H1 (cell line): ENCODE measurements around the gene CHST11. TPM values are rescaled to one million over a fixed set of nuclear protein-coding genes. Genes with fewer than 3 reads are reported as not detected.

Experiments used
- CTCF ChIA-PET: fragments of 300-600 bp; sonication (Branson Sonifier 250); formaldehyde crosslinking; loops from one replicate; lab custom pipeline; 2021; ENCODE audit not compliant: partially characterized antibody; lab: Charles Lee
- POLR2A ChIA-PET: fragments of 300-600 bp; sonication (Branson Sonifier 250); formaldehyde crosslinking; loops from one replicate; lab custom pipeline; 2021; ENCODE audit warnings: inconsistent platforms; ENCODE audit not compliant: partially characterized antibody; lab: Charles Lee
- DNase-seq, 2 experiments: peaks; one replicate each; pipeline versions ENCODE4 v3.0.0 to v3.0.0-alpha.2; 2010 to 2022; ENCODE audit warnings: low spot score in 2 of 2, low read depth in 1 of 2, mixed read lengths in 1 of 2
- FAIRE-seq: peaks from 2 replicates; lab custom pipeline; 2011; peaks lifted over from hg19 to GRCh38; lab: Jason Lieb, UNC
- H2AFZ ChIP-seq: 2 replicates; pipeline ENCODE4 v1.8.1; 2012; ENCODE audit warnings: low read length, inconsistent platforms
- H2AK5ac ChIP-seq: 2 replicates; pipeline ENCODE4 v1.6.1; 2013; ENCODE audit warnings: low read depth, low read length
- H2BK120ac ChIP-seq: replicated peaks from 2 replicates; pipeline ENCODE3; 2013; ENCODE audit warnings: low read depth, low read length, inconsistent platforms
- H2BK12ac ChIP-seq: 2 replicates; pipeline ENCODE4 v1.6.1; 2013; ENCODE audit warnings: low read depth, low read length
- H2BK15ac ChIP-seq: 2 replicates; pipeline ENCODE4 v1.6.1; 2013; ENCODE audit warnings: low read length
- H2BK20ac ChIP-seq: 2 replicates; pipeline ENCODE4 v1.6.1; 2013; ENCODE audit warnings: low read length
- H2BK5ac ChIP-seq: 2 replicates; pipeline ENCODE4 v1.6.1; 2013; ENCODE audit warnings: low read depth, low read length
- H3K14ac ChIP-seq: 2 replicates; pipeline ENCODE4 v1.6.1; 2013; ENCODE audit warnings: inconsistent platforms; ENCODE audit not compliant: insufficient read length
- H3K18ac ChIP-seq: 2 replicates; pipeline ENCODE4 v1.6.1; 2013; ENCODE audit warnings: low read length; ENCODE audit errors: extremely low read depth
- H3K23ac ChIP-seq: 2 replicates; pipeline ENCODE4 v1.6.1; 2013; ENCODE audit warnings: inconsistent platforms; ENCODE audit not compliant: insufficient read length
- H3K23me2 ChIP-seq: 2 replicates; pipeline ENCODE4 v1.6.1; 2013; ENCODE audit warnings: low read depth, low read length
- H3K27ac ChIP-seq: 2 replicates; pipeline ENCODE4 v1.6.1; 2011; ENCODE audit warnings: low read depth, low read length, inconsistent platforms
- H3K27me3 ChIP-seq, 4 experiments: replicated peaks in 1 of 4; 1 replicate in 1 of 4; 2 replicates in 3 of 4; pipeline versions ENCODE4 v1.6.1 to v1.8.1; 2011 to 2013; ENCODE audit warnings: low read length in 3 of 4, mild to moderate bottlenecking in 3 of 4, inconsistent platforms in 2 of 4, mixed read lengths in 2 of 4, moderate library complexity in 1 of 4; ENCODE audit not compliant: control insufficient read depth in 3 of 4, insufficient read depth in 3 of 4; ENCODE audit errors: extremely low read depth in 1 of 4
- H3K36me3 ChIP-seq, 4 experiments: 2 replicates each; pipeline versions ENCODE4 v1.6.1 to v1.8.1; 2011 to 2013; ENCODE audit warnings: mild to moderate bottlenecking in 4 of 4, low read length in 3 of 4, moderate library complexity in 2 of 4, control low read depth in 1 of 4, inconsistent platforms in 1 of 4; ENCODE audit not compliant: insufficient read depth in 4 of 4, control insufficient read depth in 2 of 4
- H3K4ac ChIP-seq: replicated peaks from 2 replicates; pipeline ENCODE3; 2013; ENCODE audit warnings: low read length, low read depth, mixed read lengths, inconsistent platforms; ENCODE audit not compliant: insufficient read length
- H3K4me1 ChIP-seq, 4 experiments: replicated peaks in 1 of 4; 1 replicate in 1 of 4; 2 replicates in 3 of 4; pipeline versions ENCODE4 v1.6.1 to v1.8.1; 2011 to 2013; ENCODE audit warnings: low read length in 3 of 4, inconsistent platforms in 2 of 4, mixed read lengths in 1 of 4; ENCODE audit not compliant: insufficient read depth in 4 of 4, control insufficient read depth in 3 of 4
- H3K4me2 ChIP-seq, 2 experiments: 2 replicates each; pipeline versions ENCODE4 v1.6.1 to v1.8.1; 2011 to 2013; ENCODE audit warnings: low read depth in 2 of 2, low read length in 2 of 2, control low read depth in 1 of 2, inconsistent platforms in 1 of 2, mild to moderate bottlenecking in 1 of 2; ENCODE audit not compliant: insufficient read depth in 1 of 2
- H3K4me3 ChIP-seq, 4 experiments: fragments of 200-600, 300-600 bp in 1 of 4; sonication (generic), shearing (Covaris generic), sonication (Bioruptor Twin) in 1 of 4; 2 replicates each; pipeline versions ENCODE4 v1.5.1 to v1.8.1; 2011 to 2016; ENCODE audit warnings: low read length in 4 of 4, low read depth in 3 of 4, control low read depth in 2 of 4, inconsistent platforms in 2 of 4, mild to moderate bottlenecking in 2 of 4, mixed read lengths in 1 of 4, moderate library complexity in 1 of 4; ENCODE audit not compliant: insufficient read depth in 2 of 4; ENCODE audit errors: extremely low read depth in 1 of 4
- H3K56ac ChIP-seq: replicated peaks from 2 replicates; pipeline ENCODE3; 2013; ENCODE audit warnings: low read depth, mild to moderate bottlenecking, mixed read lengths, low read length, inconsistent platforms; ENCODE audit not compliant: insufficient read length
- H3K79me1 ChIP-seq: 2 replicates; pipeline ENCODE4 v1.6.1; 2013; ENCODE audit warnings: low read depth, low read length, control low read depth
- H3K79me2 ChIP-seq, 2 experiments: 2 replicates each; pipeline versions ENCODE4 v1.6.1 to v1.8.1; 2012 to 2013; ENCODE audit warnings: low read length in 2 of 2, mild to moderate bottlenecking in 2 of 2, inconsistent platforms in 1 of 2; ENCODE audit not compliant: insufficient read depth in 2 of 2, control insufficient read depth in 1 of 2
- H3K9ac ChIP-seq, 4 experiments: replicated peaks in 1 of 4; 1 replicate in 1 of 4; 2 replicates in 3 of 4; pipeline versions ENCODE4 v1.6.1 to v1.8.1; 2011 to 2013; ENCODE audit warnings: low read depth in 3 of 4, low read length in 3 of 4, control low read depth in 2 of 4, mild to moderate bottlenecking in 2 of 4, moderate library complexity in 2 of 4, inconsistent platforms in 1 of 4; ENCODE audit errors: extremely low read depth in 1 of 4
- H3K9me3 ChIP-seq, 2 experiments: 2 replicates each; pipeline versions ENCODE4 v1.6.1 to v1.8.1; 2012 to 2013; ENCODE audit warnings: mild to moderate bottlenecking in 2 of 2, moderate library complexity in 2 of 2, control low read depth in 1 of 2, inconsistent platforms in 1 of 2, low read depth in 1 of 2, low read length in 1 of 2, mixed read lengths in 1 of 2; ENCODE audit not compliant: insufficient read depth in 2 of 2
- H4K20me1 ChIP-seq, 2 experiments: replicated peaks in 1 of 2; 2 replicates each; pipeline versions ENCODE3 to v1.8.1; 2011 to 2013; ENCODE audit warnings: inconsistent platforms in 2 of 2, low read length in 2 of 2, mild to moderate bottlenecking in 1 of 2; ENCODE audit not compliant: insufficient read depth in 2 of 2, control insufficient read depth in 1 of 2
- H4K5ac ChIP-seq: 2 replicates; pipeline ENCODE4 v1.6.1; 2013; ENCODE audit warnings: low read length, low read depth, mixed read lengths, inconsistent platforms; ENCODE audit not compliant: insufficient read length
- H4K8ac ChIP-seq: 2 replicates; pipeline ENCODE4 v1.8.0; 2013; ENCODE audit warnings: mild to moderate bottlenecking, moderate library complexity, low read length, inconsistent platforms; ENCODE audit not compliant: insufficient read depth; ENCODE audit errors: extremely low read depth
- H4K91ac ChIP-seq: replicated peaks from 2 replicates; pipeline ENCODE3; 2013; ENCODE audit warnings: low read length, mixed read lengths, inconsistent platforms; ENCODE audit not compliant: insufficient read length
- CHD2 ChIP-seq: IDR thresholded peaks from 2 replicates; pipeline ENCODE4 v1.6.1; 2012; ENCODE audit warnings: low read length, improper control_type of control experiment
- RAD21 ChIP-seq, 2 experiments: IDR thresholded peaks in 1 of 2; conservative IDR thresholded peaks in 1 of 2; 2 replicates each; pipeline ENCODE4 v1.6.1; 2011; ENCODE audit warnings: low read depth in 2 of 2, low read length in 2 of 2, improper control_type of control experiment in 1 of 2, inconsistent platforms in 1 of 2, mild to moderate bottlenecking in 1 of 2, moderate library complexity in 1 of 2
- WGBS, 2 experiments: shearing (Covaris generic) in 1 of 2; methylation state at CpG; one replicate each; pipeline versions ENCODE4 v1.1.6 to v1.1.7; 2013 to 2015; ENCODE audit warnings: low lambda C conversion rate in 2 of 2, mixed read lengths in 2 of 2, inconsistent platforms in 1 of 2, low coverage in 1 of 2, missing lambda C conversion rate in 1 of 2; ENCODE audit not compliant: insufficient replicate concordance in 2 of 2, insufficient coverage in 1 of 2, insufficient read length in 1 of 2; ENCODE audit errors: extremely low coverage in 1 of 2, missing lambda C conversion rate in 1 of 2; 5-methylcytosine and 5-hydroxymethylcytosine counted together
- polyA plus RNA-seq, 7 experiments: library from polyadenylated mRNA; depleted of rRNA in 3 of 7; stranded (reverse) in 5 of 7; unstranded in 2 of 7; fragments of >200 nt in 5 of 7; fragments of 200-250 nt in 2 of 7; gene quantifications; 1 replicate in 5 of 7; 2 replicates in 1 of 7; 4 replicates in 1 of 7; pipeline versions ENCODE4 v1.2.1 to v1.2.3, GENCODE V29; 2011 to 2013; ENCODE audit warnings: missing spikeins in 2 of 7, mixed read lengths in 2 of 7
- total RNA-seq: library from RNA; stranded (reverse); fragmentation: NEBNext Ultra II Directional; extraction: Animal tissue kit (Norgen Biotek cat#: 25700); gene quantifications from 2 replicates; pipeline ENCODE4 v1.2.1, GENCODE V29; 2021

The CHST11 gene
- total and polyA plus RNA-seq, 2 of the 8 experiments (the other 6 are each of a cell fraction or from before 2014, with no cell fraction given), result 14.4 to 20.8 TPM

DNA sequence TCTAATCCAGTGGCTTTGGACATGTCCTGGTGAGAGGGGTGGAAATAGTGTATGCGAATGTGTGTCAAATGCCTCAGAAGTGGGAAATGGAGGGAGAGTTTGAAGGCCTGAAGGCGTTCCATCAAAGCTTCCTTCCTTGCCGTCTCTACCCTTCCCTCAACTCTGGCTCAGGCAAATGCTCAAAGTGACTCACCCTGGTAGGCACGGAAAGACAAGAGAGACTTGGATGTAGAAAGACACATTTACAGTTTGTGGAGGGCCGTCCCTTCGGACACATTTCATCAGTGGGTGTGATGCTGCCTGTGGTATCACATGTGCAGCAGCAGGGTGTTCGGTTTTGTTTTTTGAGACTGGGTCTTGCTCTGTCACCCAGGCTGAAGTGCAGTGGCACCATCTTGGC, 36.7 kb downstream of the CHST11 start:
- Histone ChIP-seq H4K5ac (no peak overlapping the region), H4K91ac (no peak overlapping the region), H3K14ac (no peak overlapping the region), H2AK5ac (no peak overlapping the region), H3K23ac (no peak overlapping the region), H2BK15ac (no peak overlapping the region), H3K23me2 (peaks cover 1% of the 10 kb centered on the region; the same call in 1 of the 2 replicates), H3K36me3 (no peaks in the 10 kb centered on the region), H3K9me3 (no peaks in the 10 kb centered on the region), H2BK120ac (no peak overlapping the region), H3K27me3 (no peaks in the 10 kb centered on the region), H3K4me3 (no peak overlapping the region), H2BK12ac (no peak overlapping the region), H3K4ac (no peak overlapping the region), H4K8ac (no peak overlapping the region), H3K27ac (no peak overlapping the region), H4K20me1 (peaks cover 0 to under 1% of the 10 kb centered on the region in 2 experiments), H3K4me2 (no peak overlapping the region), H2BK5ac (no peak overlapping the region), H2BK20ac (no peak overlapping the region), H3K18ac (no peak overlapping the region), H2AFZ (no peak overlapping the region), H3K4me1 (peaks cover 0 to 3% (median 0%) of the 10 kb centered on the region in 4 experiments; a peak in 1 of 7 replicates), H3K79me1 (peaks cover under 1% of the 10 kb centered on the region), H3K9ac (no peak overlapping the region), H3K79me2 (peaks cover under 1% of the 10 kb centered on the region in 2 experiments; a peak in 2 of 4 replicates), H3K56ac (no peak overlapping the region)
- TF ChIP-seq RAD21 (IDR thresholded peaks at IDR 0.05 in 1 of 2, conservative IDR thresholded peaks at IDR 0.05 in 1 of 2; ENCODE audit: low read depth in 2 of 2, low read length in 2 of 2) (no peak), CHD2 (no peak)
- DNase-seq (no peak), FAIRE-seq (no peak)
- ChIA-PET POLR2A (no interaction called here), CTCF (interaction anchor here (1.2 to 1.6 kb wide), 3 partner anchors 21 to 112 kb away, joined by 3 to 4 read pairs (median 3); no protein-coding TSS in a partner anchor)
- WGBS, 2 experiments, result 88% methylated on average over 7 of the region's 7 CpGs; no CpG with 5 or more reads in 1 of the 2 experiments
